ENCODE results near the gene BAAT. TPM values are rescaled to one million over a fixed set of nuclear protein-coding genes. Genes with fewer than 3 reads are reported as not detected.

Gene BAAT
- total and polyA plus RNA-seq, 2 of the 13 experiments (the other 11 are each of a cell fraction or from before 2014, with no cell fraction given): 0.71 to 7.9 TPM

DNA sequence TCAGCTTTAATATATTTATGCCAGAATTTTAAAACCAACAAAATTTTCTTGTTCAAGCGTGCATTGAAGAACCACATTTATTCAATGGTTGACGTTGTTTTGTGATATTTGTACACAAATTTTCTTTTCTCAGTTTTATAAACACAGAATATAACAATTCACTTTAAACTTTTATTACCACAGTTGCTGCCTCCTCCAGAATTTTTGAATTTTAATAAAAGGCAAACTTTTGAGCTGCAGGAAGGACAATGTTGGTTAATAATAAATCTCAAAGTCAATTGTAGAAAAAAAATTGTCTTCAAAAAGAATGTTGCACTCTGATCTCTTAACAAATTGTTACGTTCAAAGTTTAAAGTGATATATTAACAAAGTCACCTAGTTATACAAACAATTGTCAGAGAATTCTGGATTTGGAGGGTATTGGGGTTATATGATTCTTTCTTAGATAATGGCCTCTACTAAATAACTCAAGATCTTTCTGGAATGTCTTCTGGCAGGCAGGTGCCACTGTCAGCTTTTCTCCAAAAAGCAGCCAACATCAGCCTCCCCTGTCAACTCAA lies 60.5 kb downstream of the BAAT start (continued):
- TF ChIP-seq, protein P1, sequence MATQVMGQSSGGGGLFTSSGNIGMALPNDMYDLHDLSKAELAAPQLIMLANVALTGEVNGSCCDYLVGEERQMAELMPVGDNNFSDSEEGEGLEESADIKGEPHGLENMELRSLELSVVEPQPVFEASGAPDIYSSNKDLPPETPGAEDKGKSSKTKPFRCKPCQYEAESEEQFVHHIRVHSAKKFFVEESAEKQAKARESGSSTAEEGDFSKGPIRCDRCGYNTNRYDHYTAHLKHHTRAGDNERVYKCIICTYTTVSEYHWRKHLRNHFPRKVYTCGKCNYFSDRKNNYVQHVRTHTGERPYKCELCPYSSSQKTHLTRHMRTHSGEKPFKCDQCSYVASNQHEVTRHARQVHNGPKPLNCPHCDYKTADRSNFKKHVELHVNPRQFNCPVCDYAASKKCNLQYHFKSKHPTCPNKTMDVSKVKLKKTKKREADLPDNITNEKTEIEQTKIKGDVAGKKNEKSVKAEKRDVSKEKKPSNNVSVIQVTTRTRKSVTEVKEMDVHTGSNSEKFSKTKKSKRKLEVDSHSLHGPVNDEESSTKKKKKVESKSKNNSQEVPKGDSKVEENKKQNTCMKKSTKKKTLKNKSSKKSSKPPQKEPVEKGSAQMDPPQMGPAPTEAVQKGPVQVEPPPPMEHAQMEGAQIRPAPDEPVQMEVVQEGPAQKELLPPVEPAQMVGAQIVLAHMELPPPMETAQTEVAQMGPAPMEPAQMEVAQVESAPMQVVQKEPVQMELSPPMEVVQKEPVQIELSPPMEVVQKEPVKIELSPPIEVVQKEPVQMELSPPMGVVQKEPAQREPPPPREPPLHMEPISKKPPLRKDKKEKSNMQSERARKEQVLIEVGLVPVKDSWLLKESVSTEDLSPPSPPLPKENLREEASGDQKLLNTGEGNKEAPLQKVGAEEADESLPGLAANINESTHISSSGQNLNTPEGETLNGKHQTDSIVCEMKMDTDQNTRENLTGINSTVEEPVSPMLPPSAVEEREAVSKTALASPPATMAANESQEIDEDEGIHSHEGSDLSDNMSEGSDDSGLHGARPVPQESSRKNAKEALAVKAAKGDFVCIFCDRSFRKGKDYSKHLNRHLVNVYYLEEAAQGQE (IDR thresholded peaks at IDR 0.05; ENCODE audit: borderline replicate concordance in 1 of 2, low read depth in 1 of 2, low read length in 2 of 2): 0 out of 4 replicates have a peak, but pooled peaks of 1 of the 2 experiments have one; percentile 14

- peak overlapping the region; percentile 71 for H3K9ac ChIP-seq (ENCODE audit: insufficient read depth, low read depth, low read length)
- no peak for FAIRE-seq
- peaks cover 12% of the 10 kb centered on the region; the same call in 1 of the 2 replicates for H3K9me3 ChIP-seq (ENCODE audit: low read length)
- no peak overlapping the region for H2AFZ ChIP-seq (ENCODE audit: low read length)
- H4K20me1 ChIP-seq (ENCODE audit: insufficient read depth, low read length): no peaks in the 10 kb centered on the region
- intact Hi-C loops (cut with micrococcal nuclease; ENCODE audit: unreplicated experiment) (no loop called here), in situ Hi-C loops (cut with HindIII; ENCODE audit: extremely low pct_ligation_motif_present, low pct_unique_long_range_greater_than_20kb) (loop anchor here (5.0 to 10.0 kb wide), 2 partner anchors 64 to 212 kb away; partner anchors contain the start of genes BAAT and RNF20)
- BruUV-seq (replicated peaks): no TSS peak
- peak overlapping the region; percentile 97 for H3K27ac ChIP-seq (ENCODE audit: extremely low read length, insufficient read depth, low read length)
- H3K4me3 ChIP-seq (replicated peaks in 1 of 3; ENCODE audit: insufficient read depth in 1 of 3, low read depth in 2 of 3, low read length in 3 of 3): no peak overlapping the region
- CTCF ChIA-PET (ENCODE audit: low intra/inter-chr PET ratio, low total read pairs): no interaction called here
- H3K36me3 ChIP-seq (replicated peaks in 1 of 2; ENCODE audit: control insufficient read depth in 1 of 2, insufficient read depth in 2 of 2, low read length in 2 of 2): peaks cover 0 to 1% of the 10 kb centered on the region in 2 experiments; a peak in 1 of 5 replicates
- peak; percentile 21 for ATAC-seq
- 85% methylated on average over 3 of the region's 3 CpGs for WGBS (ENCODE audit: low lambda C conversion rate)
- H3K4me2 ChIP-seq (ENCODE audit: low read depth, low read length): no peak overlapping the region
- no peaks in the 10 kb centered on the region for H3K79me2 ChIP-seq (ENCODE audit: insufficient read depth, low read length)
- H3K27me3 ChIP-seq (ENCODE audit: control insufficient read depth in 1 of 2, insufficient read depth in 2 of 2, low read length in 2 of 2): no peaks in the 10 kb centered on the region
- POLR2A ChIA-PET: interaction anchor here (0.7 to 5.3 kb wide), 12 partner anchors 9 to 123 kb away, joined by 3 to 116 read pairs (median 24); partner anchors contain the start of genes MRPL50 and ZNF189
- peaks cover 78% of the 10 kb centered on the region for H3K4me1 ChIP-seq (ENCODE audit: insufficient read depth, low read length)
- DNase-seq (ENCODE audit: low spot score): no peak
- no peak for TF ChIP-seq PHF21A (CRISPR knock-in tag; IDR thresholded peaks at IDR 0.05)
- TF ChIP-seq, protein P2, sequence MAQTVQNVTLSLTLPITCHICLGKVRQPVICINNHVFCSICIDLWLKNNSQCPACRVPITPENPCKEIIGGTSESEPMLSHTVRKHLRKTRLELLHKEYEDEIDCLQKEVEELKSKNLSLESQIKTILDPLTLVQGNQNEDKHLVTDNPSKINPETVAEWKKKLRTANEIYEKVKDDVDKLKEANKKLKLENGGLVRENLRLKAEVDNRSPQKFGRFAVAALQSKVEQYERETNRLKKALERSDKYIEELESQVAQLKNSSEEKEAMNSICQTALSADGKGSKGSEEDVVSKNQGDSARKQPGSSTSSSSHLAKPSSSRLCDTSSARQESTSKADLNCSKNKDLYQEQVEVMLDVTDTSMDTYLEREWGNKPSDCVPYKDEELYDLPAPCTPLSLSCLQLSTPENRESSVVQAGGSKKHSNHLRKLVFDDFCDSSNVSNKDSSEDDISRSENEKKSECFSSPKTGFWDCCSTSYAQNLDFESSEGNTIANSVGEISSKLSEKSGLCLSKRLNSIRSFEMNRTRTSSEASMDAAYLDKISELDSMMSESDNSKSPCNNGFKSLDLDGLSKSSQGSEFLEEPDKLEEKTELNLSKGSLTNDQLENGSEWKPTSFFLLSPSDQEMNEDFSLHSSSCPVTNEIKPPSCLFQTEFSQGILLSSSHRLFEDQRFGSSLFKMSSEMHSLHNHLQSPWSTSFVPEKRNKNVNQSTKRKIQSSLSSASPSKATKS (CRISPR knock-in tag; IDR thresholded peaks at IDR 0.05): no peak
- no peak for TF ChIP-seq ZNF547 (CRISPR knock-in tag; IDR thresholded peaks at IDR 0.05)
- no peak for TF ChIP-seq HES4 (CRISPR knock-in tag; IDR thresholded peaks at IDR 0.05; ENCODE audit: borderline replicate concordance)
- TF ChIP-seq, protein P3, sequence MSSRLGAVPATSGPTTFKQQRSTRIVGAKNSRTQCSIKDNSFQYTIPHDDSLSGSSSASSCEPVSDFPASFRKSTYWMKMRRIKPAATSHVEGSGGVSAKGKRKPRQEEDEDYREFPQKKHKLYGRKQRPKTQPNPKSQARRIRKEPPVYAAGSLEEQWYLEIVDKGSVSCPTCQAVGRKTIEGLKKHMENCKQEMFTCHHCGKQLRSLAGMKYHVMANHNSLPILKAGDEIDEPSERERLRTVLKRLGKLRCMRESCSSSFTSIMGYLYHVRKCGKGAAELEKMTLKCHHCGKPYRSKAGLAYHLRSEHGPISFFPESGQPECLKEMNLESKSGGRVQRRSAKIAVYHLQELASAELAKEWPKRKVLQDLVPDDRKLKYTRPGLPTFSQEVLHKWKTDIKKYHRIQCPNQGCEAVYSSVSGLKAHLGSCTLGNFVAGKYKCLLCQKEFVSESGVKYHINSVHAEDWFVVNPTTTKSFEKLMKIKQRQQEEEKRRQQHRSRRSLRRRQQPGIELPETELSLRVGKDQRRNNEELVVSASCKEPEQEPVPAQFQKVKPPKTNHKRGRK (CRISPR knock-in tag; IDR thresholded peaks at IDR 0.05): no peak
- TF ChIP-seq ZNF121 (CRISPR knock-in tag; IDR thresholded peaks at IDR 0.05): peak; percentile 94
- TF ChIP-seq KLF15 (CRISPR knock-in tag; IDR thresholded peaks at IDR 0.05; ENCODE audit: borderline replicate concordance): no peak
- peak; percentile 7; the same call in 1 of the 2 replicates for TF ChIP-seq CBX5 (CRISPR knock-in tag; IDR thresholded peaks at IDR 0.05; ENCODE audit: borderline replicate concordance)
- TF ChIP-seq GZF1 (CRISPR knock-in tag; IDR thresholded peaks at IDR 0.05): 0 out of 2 replicates have a peak, but pooled peaks have one; percentile 4
- no peak for TF ChIP-seq ZZZ3 (CRISPR knock-in tag; IDR thresholded peaks at IDR 0.05; ENCODE audit: borderline replicate concordance)
- TF ChIP-seq ZSCAN30 (CRISPR knock-in tag; IDR thresholded peaks at IDR 0.05): no peak
- 0 out of 2 replicates have a peak, but pooled peaks have one; percentile 4 for TF ChIP-seq NFKBIZ (CRISPR knock-in tag; IDR thresholded peaks at IDR 0.05)
- no peak for TF ChIP-seq ZBTB42 (CRISPR knock-in tag; IDR thresholded peaks at IDR 0.05)
Measured at GRCh38 chr9:101323129-101323528, 61.7 kb downstream of the BAAT start.

Data from HepG2 (cell line).